ENCODE results near the gene RAB2B. TPM values are rescaled to one million over a fixed set of nuclear protein-coding genes. Genes with fewer than 3 reads are reported as not detected.

RAB2B gene
- total RNA-seq (2022; extraction: Qiagen RNA extraction) = 11.2 to 21.1 TPM (median 13.8 TPM) in 5 replicates

DNA sequence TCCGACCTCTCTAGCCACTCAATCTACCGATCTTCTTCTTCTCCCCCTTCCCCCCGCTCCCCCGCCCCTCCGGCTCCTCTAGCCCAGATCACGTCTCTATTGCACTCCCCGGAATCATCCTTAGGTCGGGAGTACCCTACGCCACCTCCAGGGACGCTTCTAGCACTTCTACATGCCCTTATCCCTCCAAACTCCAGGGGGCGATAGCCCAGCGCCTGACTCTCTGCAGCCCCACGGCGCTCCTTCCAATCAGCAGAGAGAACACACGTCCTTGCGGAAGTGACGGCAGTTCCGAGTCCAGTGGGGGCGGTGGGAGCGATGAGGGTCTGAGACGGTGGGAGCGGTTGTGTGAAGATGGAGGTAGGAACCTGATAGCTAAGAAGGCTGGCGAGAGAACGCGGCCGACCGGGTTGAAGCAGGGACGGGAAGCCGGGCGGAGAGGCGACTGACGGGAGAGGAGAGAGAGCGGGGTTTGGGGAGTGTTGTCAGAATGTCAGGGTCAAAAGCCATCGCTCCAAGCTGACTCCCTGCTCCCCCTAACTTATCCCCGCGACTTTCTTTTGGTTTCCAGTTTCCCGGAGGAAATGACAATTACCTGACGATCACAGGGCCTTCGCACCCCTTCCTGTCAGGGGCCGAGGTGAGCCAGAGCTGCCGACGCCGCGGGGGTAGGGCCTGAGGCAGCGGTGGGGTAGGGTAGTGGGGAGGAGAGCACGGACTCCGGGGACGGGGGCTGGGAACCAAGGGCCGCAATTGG, at the start of gene RAB2B, which contains the start of gene TOX4:
Gene RAB2B (minus strand): TSS at position 35 of the 757 bp plus-strand sequence. CDS start 87 bp downstream, outside the sequence.
Gene TOX4 (plus strand): TSS at position 271 of the 757 bp plus-strand sequence. CDS start 84 bp downstream, at position 355.

GRCh38 chr14:21525962-21526671, 49.4 kb upstream of the RAB2B start, which contains the start of gene SALL2:
SALL2 (minus strand) TSS chr14:21526346; CDS start chr14:21526127, 219 bp downstream.

DNA sequence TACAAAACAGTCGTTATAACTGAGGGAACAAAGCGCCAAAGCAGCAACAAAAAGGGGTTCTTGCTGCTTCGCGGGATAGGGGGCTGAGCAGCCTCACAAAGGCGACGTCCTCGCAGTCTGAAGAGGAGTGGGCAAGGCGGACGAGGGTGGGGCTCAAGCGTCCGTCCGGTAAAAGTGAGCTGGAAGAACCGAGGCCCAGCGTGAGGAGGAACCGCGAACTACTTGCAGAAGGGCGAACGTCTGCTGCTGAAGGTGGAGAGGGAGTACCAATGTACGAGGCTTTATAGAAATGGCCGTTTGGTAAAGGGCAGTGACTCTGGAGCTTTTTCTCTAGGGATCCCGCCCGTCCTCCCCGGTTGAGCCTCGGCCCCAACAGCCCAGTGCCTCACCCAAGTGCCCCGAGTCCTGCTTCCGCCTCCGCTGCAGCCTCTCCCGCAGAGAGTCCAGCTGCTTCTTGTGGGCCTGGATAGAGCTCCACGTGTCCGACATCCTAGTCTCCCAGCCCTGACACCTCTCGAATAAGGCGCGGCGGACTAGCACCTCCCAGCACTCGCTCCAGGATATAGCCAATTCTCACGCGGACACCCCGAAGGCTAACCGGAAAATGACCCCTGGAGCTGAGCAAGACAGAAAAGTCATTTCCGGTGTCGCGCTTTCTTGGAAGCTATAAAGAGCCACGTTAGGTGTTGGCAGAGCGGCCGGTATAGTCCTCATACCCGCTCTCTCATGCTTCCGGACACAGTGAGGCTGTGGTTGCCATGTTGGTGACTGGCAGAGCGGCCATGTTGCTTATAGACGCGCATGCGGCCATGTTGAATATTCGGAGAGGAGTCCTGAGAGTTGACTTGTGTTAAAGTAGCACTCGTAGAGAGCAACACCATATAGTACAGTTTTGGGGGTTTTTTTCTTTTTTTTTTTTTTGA, 34.2 kb upstream of the RAB2B start, which contains the start of gene METTL3:
Gene METTL3 (minus strand): TSS at position 606 of the 923 bp plus-strand sequence. CDS start 117 bp downstream, at position 489.

GRCh38 chr14:21455912-21456667, 20.7 kb downstream of the RAB2B start, which contains the start of gene CHD8:
CHD8 (minus strand) TSS chr14:21456123; CDS start chr14:21431643, 24,480 bp downstream.

Other genes starting within 250 kb of the RAB2B start
- 769 to 1,109 TPM (median 796 TPM) in 5 replicates for gene HNRNPC, start 207.5 kb downstream of the RAB2B start, total RNA-seq (2022; extraction: Qiagen RNA extraction)
- 0.13 to 0.24 TPM (median 0.19 TPM) in 5 replicates for gene RPGRIP1, start 196.9 kb downstream of the RAB2B start, total RNA-seq (2022; extraction: Qiagen RNA extraction)
- 96.6 to 124 TPM (median 102 TPM) in 5 replicates for gene SUPT16H, start 92.9 kb downstream of the RAB2B start, total RNA-seq (2022; extraction: Qiagen RNA extraction)
- gene CHD8, start 20.8 kb downstream of the RAB2B start, total RNA-seq (2022; extraction: Qiagen RNA extraction) = 36.5 to 42.0 TPM (median 39.7 TPM) in 5 replicates
- 57.4 to 71.5 TPM (median 66.0 TPM) in 5 replicates for gene TOX4, start 236 bp upstream of the RAB2B start, total RNA-seq (2022; extraction: Qiagen RNA extraction)
- 45.4 to 55.8 TPM (median 52.2 TPM) in 5 replicates for gene METTL3, start 34.4 kb upstream of the RAB2B start, total RNA-seq (2022; extraction: Qiagen RNA extraction)
- gene SALL2, start 49.4 kb upstream of the RAB2B start, total RNA-seq (2022; extraction: Qiagen RNA extraction) = 0.76 to 1.4 TPM (median 1.0 TPM) in 5 replicates
- gene OR10G3, start 103.1 kb upstream of the RAB2B start, total RNA-seq (2022; extraction: Qiagen RNA extraction) = not detected in 5 replicates
- gene OR10G2, start 158.0 kb upstream of the RAB2B start, total RNA-seq (2022; extraction: Qiagen RNA extraction) = not detected in 5 replicates
- gene OR4E2, start 176.9 kb upstream of the RAB2B start, total RNA-seq (2022; extraction: Qiagen RNA extraction) = not detected in 5 replicates
- not detected in 5 replicates for gene OR4E1, start 196.9 kb upstream of the RAB2B start, total RNA-seq (2022; extraction: Qiagen RNA extraction)